Measurements from ENCODE around the gene IQGAP2.
"Not testable (repeated sequence)": the region's sequence is repeated elsewhere in the genome, so short reads cannot be mapped to it uniquely, and the experiment has no call there.

IQGAP2 gene

DNA sequence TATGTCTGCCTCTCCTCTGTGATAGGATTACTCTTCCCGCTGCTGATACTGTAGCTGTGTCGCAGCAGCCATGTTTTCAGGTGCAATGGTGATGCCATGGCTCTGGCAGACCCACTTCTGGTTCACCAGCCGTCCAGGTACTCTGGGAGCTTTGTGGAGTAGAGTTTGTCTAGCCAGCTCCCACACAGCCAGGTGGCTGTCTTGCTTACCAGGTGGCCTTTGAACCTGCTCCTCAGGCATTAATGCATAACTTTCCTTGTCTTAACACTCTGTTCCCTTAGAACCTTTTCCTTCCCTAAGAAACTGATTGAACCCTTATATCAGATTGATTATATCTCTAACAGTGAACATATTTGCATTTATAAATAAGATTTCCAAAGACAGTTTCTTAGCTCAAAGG lies 177.9 kb downstream of the IQGAP2 start:
- no peak for DNase-seq

DNA sequence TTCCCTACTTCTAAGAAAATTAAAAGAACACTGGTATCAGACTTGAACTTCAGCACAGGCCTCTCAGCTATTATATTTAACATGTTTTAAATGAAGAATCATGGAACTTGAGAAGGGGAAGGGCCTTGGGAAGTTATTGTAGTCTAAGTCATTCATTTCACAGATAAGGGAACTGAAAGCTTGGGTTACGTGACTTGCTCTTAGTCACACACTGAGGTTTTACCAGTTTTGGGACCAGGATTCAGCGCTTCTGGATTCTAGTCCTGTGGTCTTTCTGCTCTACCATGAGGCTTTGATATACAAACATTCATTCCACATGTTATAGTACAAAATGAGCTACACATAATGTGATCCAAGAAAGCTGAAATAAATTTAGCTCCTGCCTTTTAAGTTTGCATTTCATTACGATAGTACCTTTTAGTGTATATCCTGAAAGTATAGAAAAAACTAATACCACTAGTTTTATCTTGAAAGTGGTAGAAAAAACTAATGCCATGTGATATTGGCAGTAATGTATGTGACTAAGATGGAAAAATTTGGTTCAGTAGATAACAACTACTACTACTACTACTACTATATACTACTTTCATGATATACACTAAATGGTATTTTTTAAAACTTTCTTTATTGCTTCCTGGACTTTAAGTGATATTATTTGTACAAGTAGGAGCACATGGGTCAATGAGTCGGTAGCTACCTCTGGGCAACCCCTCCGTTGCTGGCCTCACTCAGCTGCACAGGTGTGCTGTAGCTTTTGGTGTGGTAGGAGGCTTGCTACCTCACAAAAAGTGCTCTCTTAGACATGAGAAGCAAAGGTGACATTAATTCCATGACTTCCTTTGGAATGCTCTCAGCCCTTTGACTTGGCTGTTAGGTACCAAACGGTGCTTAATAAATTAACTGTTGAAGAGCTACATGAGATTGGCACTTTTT lies 179.4 kb downstream of the IQGAP2 start:
- DNase-seq: no peak

DNA sequence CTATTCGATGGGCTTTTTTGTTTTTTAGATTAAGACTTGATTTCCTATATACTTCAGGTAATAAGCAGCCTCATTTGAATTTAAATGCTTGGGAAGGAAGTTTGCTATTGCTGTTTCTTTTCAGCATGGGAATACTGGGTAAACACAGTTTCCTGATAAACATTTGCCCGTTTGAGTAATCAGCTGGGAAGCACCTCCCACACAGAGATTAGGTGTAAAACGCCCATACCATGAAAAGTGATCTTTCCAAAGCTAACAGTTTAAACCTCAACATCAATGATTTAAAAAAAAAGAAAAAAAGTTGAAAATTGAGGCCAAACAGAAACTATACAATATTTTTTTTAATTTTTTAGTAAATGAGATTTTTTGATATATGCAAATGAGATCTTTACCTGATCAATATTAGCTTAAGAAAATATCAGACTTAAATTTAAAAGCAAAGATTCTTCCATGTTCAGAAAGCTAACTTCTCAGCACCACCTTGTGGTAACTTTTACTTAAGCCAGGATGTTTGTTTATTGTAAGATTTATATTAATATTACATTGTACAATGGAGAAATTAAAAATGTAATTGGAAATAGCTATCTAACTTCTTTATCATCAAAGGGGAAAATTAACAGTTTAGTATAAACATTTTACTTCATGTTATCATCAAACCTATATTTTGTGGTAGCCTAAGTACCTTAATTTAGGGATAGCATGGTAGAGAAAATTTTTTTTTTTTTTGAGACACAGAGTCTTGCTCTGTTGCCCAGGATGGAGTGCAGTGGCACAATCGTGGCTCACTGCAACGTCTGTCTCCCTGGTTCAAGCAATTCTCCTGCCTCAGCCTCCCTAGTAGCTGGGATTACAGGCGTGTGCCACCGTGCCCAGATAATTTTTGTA lies 180.3 kb downstream of the IQGAP2 start:
- DNase-seq: no peak

DNA sequence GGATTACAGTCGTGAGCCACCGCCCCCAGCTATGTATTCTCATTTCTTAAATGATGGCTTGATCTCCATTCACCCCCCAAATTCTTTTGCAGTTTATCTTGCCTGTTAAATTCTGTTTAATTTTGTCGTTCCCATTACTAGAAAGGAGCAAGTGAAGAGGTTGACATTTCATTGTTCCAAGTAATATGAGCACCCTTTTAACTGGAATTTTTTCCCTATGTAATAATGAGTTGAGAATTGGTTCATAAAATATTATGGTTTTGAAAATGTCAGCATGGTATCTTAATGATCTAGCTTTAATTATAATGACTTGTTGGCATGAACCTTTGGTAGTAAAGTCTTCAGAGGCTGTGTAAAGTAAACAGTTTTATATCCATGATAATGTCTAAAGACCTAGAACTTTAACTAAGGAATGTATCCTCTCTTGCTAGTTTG lies 182.7 kb downstream of the IQGAP2 start:
- no peak for DNase-seq

DNA sequence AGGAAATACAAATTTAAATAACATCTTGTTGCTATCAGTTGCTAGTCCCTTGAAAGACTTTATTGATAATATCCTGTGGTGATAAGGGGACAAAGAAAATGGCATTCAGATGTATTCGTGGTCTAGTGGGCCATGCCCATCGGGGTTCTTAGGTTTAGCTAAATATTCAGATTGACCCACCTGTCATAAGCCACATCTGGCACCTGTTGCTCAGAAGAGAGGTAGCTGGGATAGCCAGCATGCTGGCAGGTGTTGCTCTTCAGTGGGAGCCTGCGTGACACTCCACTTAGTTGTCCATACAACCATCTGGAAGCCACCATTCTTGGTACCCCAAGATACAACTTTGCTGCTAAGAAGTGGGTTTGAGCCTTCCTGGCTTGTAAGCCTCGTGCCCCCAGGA lies 183.4 kb downstream of the IQGAP2 start:
- no peak for DNase-seq

DNA sequence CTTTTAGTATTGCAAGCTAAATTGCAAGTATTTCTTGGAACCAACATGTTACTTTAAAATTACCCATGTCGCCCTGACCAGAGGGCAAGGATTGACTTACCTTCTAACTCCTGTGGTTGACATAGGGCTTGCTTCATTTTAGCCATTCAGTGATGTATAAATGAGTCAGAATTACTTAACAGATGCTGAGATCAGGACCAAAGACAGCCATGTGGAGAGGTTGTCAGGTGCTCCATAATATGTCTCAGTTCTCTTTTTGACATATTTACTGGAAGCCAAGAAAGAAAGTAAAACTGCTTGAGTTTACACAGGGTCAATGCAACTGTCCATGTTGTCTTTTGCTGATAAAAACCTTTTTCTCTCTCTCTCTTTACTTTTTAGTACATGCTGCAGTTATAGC lies 186.9 kb downstream of the IQGAP2 start:
- no peak for DNase-seq

DNA sequence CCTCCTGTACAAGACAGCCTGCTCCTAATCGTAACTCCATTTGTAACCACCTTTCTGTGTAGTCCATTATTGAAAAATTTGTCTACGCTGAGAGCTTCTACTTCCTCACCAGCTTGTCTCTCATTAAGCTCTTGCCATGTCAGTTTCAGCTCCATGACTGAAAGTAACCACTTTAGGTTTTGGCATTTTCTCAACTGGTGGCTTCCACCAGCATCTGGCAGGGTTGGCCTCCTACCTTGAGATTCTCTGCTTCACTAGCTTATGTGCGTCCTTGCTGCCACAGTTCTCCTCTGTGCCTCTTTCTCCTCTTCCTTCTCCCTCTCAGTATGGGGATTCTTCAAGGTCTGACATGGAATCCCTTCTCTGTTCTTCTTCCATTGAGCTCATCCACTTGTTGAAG lies 188.3 kb downstream of the IQGAP2 start:
- DNase-seq: no peak

DNA sequence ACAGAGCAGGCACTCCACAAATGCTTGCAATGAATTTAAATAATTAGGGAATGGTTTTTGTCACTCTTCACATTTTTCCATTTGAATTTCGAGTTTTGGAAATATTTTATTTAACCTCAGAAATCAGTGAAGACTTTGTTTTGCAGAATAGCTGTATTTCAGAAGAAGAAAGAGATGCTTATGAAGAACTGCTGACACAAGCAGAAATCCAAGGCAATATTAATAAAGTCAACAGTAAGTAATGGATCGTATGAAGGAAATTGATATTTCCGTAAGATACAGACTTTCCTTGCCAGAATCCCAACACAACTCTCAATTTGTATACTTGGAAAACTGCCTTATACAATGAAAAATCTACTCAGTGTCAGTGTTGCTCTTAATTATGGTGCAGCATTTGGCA lies 189.6 kb downstream of the IQGAP2 start:
- DNase-seq: no peak

DNA sequence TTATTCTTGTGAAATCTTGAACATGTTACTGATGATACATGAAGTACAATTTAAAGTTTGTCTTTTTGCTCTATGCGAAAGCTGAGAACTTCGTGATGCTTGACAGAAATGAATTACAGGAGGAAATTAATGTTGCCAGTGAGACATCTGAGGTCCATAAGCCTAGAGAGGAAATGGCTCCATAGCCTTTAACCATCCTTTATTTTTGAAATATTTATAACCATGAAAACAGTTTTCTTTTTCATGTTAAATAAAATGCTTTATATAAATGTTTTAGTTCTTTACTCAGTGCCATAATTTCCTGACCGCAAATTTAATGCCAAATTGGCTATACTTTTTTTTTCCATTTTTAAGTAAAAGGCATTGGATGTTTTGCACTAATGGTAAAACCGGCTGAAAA lies 191.0 kb downstream of the IQGAP2 start:
- no peak for DNase-seq

DNA sequence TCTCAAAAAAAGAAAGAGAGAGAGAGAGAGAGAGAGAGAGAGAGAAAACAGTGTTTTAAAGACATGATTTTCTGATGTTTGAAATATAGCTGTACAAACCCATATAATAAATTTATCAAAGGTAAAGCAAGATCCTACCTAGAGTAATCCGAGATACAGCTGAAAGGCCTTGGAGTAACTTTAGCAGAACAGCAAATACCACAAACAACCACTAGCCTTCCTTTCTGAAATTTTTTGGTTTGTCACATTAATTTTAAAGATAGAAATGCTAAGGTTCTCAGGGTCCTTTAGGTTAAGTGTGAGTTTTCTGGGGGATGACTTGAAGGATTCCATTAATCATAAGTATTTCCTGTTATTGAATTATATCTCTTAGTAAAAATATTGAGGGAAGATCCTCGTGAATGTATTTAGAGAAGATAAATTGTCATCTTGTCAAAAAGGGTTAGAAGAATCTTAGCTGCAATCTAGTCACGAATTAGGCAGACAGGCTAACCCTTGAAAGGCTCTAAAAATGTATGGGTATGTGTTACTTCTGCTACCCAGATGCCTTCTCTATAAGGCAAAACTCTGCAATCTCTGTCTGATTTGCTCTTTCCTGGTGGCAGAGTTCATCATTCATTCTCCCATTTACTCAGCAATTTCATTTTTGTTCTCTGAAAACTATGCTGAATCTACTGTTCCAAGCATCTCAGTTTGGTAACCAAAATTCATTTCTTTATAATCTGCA lies 192.8 kb downstream of the IQGAP2 start:
- DNase-seq: no peak

DNA sequence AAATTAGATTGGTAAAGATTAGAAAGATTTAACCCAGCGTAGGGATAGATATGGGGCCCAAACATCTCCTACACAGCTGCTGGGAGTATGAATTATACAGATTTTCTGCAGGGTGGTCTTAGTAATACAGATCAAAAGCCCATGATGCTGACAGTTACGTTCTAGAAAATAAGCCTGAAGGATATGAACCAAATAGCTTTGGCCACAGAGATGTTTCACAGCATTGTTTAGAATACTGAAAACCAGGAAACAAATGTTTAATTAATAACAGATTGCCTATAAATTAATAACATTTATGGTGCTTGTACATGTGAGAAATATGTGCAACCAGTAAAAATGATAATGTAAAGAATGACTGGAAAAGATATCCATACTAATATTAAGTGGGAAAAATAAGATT lies 195.4 kb downstream of the IQGAP2 start:
- DNase-seq: no peak

DNA sequence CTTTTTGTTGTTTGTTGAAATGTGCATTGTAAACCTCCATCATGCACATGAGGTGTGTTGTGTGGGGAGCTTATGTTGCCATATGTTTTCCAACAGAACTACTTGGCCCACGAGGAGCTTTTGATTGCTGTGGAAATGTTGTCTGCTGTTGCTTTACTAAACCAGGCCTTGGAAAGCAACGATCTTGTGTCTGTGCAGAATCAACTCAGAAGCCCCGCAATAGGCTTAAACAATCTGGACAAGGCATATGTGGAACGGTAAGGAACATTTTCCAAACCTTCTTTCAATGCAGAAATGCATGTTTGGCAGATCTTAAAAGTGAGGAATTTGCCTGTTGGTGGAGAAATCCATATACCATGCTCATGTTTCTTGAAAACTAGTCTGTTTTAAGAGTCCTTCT lies 197.6 kb downstream of the IQGAP2 start:
- DNase-seq: no peak

DNA sequence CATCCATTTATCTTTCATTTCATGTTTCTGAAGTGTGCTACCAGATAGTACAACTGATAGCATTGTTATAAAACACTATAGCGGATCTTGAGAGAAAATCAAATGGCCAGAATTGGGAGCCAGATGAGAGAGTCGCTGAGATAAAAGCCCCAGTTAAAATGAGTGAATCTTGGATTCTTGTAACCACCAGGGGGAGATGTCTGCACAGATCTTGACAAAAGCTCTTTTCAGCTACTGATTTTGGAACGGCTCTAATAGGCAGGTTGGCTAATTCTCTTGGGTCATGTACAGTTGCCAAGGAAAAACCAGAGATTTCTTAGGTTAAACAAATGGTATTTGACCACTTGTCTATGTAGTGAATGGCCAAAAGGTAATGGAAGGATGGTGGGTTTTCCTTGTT lies 198.4 kb downstream of the IQGAP2 start:
- no peak for DNase-seq

DNA sequence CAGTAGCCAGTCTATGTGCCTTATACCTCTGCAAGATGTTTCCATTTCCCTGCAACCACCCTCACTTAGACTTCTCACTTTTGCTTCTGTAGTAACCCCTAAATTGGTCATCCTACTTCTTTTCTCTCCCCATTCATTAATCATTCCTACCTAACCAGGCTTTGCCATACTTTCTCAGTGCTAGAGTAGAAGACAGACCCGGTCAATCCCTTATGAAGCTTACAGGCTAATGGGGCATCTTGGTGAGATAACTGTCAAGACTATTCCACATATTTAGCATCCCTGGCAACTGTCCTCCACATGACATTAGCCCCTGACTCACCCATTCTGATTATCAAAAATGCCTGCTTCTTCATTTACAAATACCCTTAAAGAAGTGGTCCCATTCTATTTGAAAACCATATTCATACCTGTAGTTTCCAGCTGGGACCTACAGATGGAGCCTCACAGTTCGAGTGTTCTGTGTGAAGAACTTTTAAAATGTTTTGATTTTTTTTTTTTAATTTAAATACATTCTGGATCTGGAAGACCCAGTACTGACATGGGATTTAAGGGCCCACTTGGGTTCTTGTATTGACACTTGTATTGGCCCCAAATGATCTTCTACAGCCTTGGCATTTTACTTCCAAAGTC lies 199.1 kb downstream of the IQGAP2 start:
- no peak for DNase-seq

DNA sequence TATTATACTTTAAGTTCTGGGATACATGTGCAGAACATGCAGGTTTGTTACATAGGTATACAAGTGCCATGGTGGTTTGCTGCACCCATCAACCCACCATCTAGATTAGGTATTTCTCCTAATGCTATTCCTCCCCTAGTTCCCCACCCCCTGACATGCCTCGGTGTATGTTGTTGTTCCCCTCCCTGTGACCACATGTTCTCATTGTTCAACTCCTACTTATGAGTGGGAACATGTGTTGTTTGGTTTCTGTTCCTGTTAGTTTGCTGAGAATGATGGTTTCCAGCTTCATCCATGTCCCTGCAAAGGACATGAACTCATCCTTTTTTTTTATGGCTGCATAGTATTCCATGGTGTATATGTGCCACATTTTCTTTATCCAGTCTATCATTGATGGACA lies 200.9 kb downstream of the IQGAP2 start:
- not testable (repeated sequence) for DNase-seq

DNA sequence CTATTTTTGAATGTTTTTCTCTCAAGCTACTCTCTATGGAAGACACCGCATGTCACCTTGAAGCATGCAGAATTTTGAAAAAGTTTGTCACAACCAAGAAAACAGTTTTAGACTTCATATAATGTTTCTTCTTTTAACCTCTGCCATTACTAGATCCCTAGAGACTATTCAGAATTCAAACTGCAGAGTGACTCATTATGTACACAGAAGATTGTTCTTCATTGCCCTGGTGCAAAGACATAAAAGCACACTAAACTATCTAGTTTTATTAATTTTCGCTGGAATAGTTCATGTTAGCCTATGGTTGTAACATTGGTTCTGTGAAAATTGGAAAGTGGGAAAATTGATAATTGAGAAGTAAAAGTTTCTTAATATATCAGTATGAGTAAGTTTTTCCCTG lies 201.8 kb downstream of the IQGAP2 start:
- no peak for DNase-seq

DNA sequence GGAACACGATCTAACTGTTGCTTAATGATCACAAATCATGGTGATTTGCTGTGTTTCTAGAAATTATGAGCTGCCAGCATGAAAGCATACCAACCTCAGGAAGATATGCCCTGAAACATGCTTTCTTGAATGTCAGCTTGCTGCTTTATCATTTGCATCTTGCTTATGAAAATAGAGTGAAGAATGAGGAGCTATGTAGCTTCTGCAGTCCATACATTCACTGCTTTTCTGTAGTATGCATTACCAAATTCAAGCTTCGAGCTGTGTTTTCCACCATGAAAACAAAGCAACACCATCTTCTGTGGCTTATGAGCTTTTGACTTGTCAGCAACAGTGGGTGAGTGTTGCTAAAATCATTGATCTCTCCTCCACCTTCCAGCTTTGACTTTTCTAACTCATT lies 203.6 kb downstream of the IQGAP2 start:
- DNase-seq: no peak

DNA sequence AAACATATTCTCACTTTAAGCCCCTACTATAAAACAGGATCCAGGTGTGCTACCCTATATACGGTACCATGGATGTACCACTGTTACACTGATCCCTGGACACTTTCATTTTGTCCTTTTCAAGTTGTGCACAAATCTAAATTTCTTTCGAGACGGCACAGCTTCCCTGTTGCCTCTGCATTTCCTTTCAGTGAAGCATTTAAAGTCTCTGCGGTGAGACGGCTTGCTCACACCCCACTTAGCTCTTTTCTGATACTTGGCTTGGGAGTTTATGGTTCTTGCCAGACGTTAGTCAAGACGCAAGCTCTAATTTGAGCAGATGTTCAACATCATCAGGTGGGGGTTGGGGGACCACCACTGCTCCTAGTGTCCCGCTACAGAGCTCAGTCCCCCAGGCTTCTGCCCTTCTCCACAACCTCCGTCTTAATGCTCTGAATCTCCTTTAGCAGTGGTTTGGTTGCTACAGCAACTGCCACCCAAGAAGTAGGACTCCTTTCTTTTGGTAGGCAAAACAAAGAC lies 204.3 kb downstream of the IQGAP2 start:
- DNase-seq: no peak

DNA sequence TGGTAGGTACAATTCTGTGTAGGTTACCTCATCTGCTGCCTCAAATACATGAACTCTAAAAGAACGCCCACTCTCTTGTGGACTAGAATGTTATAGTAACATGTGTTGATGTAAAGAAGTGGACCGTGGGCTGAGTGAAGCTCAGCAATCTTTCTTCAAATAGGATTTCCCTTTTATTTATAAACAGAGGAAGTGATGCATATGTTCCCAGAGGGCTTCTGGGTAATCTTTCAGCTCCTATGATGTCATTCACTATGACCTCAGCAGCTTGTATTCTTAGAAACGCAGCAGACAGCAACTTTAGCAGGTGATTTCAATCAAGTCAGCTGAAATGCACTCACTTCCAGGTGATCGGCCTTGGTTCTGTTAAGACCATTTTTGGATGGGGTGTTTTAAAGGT lies 205.7 kb downstream of the IQGAP2 start:
- DNase-seq: no peak

DNA sequence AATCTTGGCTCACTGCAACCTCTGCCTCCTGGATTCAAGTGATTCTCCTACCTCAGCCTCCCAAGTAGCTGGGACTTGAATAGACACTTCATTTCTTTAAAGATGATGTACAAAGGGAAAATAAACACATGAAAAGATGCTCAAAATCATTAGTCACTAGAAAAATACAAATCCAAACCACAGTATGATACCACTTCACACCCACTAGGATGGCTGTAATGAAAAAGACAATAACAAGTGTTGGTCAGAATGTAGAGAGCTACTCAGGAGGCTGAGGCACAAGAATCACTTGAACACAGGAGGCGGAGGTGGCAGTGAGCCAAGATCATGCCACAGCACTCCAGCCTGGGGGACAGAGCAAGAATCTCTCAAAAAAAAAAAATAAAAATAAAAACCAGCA lies 207.1 kb downstream of the IQGAP2 start:
- no peak for DNase-seq

DNA sequence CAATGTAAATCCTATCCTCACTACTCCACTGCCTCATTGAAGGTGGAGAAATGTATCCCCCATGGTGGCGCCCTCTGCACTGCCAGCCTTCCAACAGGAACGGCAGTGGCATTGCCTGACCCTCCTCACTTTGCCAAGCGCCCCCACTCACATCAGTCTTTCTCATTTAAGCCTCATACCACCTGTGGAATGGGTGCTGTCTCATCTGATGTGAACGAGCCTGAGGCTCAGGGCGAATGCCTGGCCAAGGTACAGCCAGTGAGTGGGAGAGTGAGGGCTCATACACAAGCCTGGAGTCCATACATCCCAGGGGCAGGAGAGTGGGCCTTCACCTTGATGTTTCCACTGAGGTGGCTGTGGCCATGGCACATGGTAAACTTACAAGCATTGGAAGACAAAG lies 209.9 kb downstream of the IQGAP2 start:
- no peak for DNase-seq

DNA sequence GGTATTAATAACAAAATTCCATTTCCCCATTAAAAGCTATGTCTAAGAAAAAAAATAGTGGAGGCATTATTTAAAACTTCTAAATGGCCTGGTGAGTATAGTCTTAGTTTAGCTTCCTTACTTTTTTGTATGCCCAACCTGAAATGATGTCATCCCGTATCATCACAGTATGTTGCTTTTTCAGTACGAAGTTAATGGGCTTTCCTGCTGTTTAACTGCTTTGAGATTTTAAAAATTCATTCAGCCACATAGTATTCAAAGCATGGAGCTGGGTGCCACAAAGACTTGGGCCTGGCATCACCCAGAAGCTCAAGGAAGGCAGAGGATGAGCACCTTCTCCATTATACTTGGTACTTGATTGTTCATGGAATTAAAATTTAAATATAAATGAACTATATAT lies 212.7 kb downstream of the IQGAP2 start:
- DNase-seq: no peak
